PC-9 (cell line): ENCODE results near the gene PCDHGA1. TPM values are rescaled to one million over a fixed set of nuclear protein-coding genes. Genes with fewer than 3 reads are reported as not detected.

Experiments
- BruUV-seq: library from RNA; stranded (reverse); fragments of 400-500 nt; replicated peaks from 2 replicates; lab custom pipeline; 2021; lab: Mats Ljungman, UMichigan
- CTCF ChIA-PET: fragments of 300-600 bp; sonication (Branson Sonifier 250); formaldehyde crosslinking; loops from one replicate; lab custom pipeline; 2022; ENCODE audit warnings: antibody characterized with exemption; lab: Charles Lee
- POLR2A ChIA-PET: fragments of 300-600 bp; sonication (Branson Sonifier 250); formaldehyde crosslinking; loops from one replicate; lab custom pipeline; 2022; ENCODE audit warnings: antibody characterized with exemption; ENCODE audit not compliant: unreplicated experiment; lab: Charles Lee
- DNase-seq, 2 experiments: peaks; one replicate each; pipeline versions ENCODE4 v3.0.0 to v3.0.0-alpha.2; 2015 to 2022; ENCODE audit warnings: mixed read lengths in 1 of 2
- H2AFZ ChIP-seq: fragments of 200-600 bp; sonication (generic); 2 replicates; pipeline ENCODE4 v1.8.1; 2017; ENCODE audit warnings: antibody characterized with exemption
- H3F3A ChIP-seq: fragments of 200-600 bp; sonication (generic); 2 replicates; pipeline ENCODE4 v1.8.1; 2017; ENCODE audit warnings: antibody characterized with exemption, mild to moderate bottlenecking, low read depth; ENCODE audit not compliant: insufficient read depth
- H3K27ac ChIP-seq: fragments of 200-600 bp; sonication (generic); 2 replicates; pipeline ENCODE4 v1.6.1; 2016; ENCODE audit warnings: mixed run types
- H3K27me3 ChIP-seq: fragments of 200-600 bp; sonication (generic); 2 replicates; pipeline ENCODE4 v1.6.1; 2016; ENCODE audit warnings: low read depth, mixed run types; ENCODE audit not compliant: insufficient read depth
- H3K36me3 ChIP-seq: fragments of 200-600 bp; sonication (generic); 2 replicates; pipeline ENCODE4 v1.6.1; 2016; ENCODE audit warnings: low read depth, mixed run types
- H3K4me1 ChIP-seq: fragments of 200-600 bp; sonication (generic); replicated peaks from 2 replicates; pipeline ENCODE4 v1.6.1; 2016; ENCODE audit warnings: mixed run types; ENCODE audit not compliant: insufficient read depth
- H3K4me2 ChIP-seq: fragments of 200-600 bp; sonication (generic); 2 replicates; pipeline ENCODE4 v1.6.1; 2017; ENCODE audit warnings: mixed run types
- H3K4me3 ChIP-seq: fragments of 200-600 bp; sonication (generic); 2 replicates; pipeline ENCODE4 v1.6.1; 2016; ENCODE audit warnings: mixed run types
- H3K79me2 ChIP-seq: fragments of 200-600 bp; sonication (generic); 2 replicates; pipeline ENCODE4 v1.6.1; 2017; ENCODE audit warnings: low read depth, mixed run types
- H3K9me2 ChIP-seq: fragments of 200-600 bp; sonication (generic); 2 replicates; pipeline ENCODE4 v1.8.1; 2017; ENCODE audit warnings: mild to moderate bottlenecking; ENCODE audit not compliant: insufficient read depth
- H3K9me3 ChIP-seq: fragments of 200-600 bp; sonication (generic); 2 replicates; pipeline ENCODE4 v1.8.1; 2016; ENCODE audit warnings: low read depth; ENCODE audit not compliant: insufficient read depth
- H4K20me1 ChIP-seq: fragments of 200-600 bp; sonication (generic); 2 replicates; pipeline ENCODE4 v1.8.1; 2017; ENCODE audit not compliant: insufficient read depth
- CTCF ChIP-seq: fragments of 200-600 bp; sonication (generic); conservative IDR thresholded peaks from 2 replicates; pipeline ENCODE4 v1.6.1; 2017; ENCODE audit warnings: mixed run types, antibody characterized with exemption, mild to moderate bottlenecking, moderate library complexity
- EZH2 ChIP-seq: fragments of 200-600 bp; sonication (generic); IDR thresholded peaks from 2 replicates; pipeline ENCODE4 v1.8.0; 2017; ENCODE audit warnings: antibody characterized with exemption, low read depth
- intact Hi-C: fragments of 100-400 bp; cut with micrococcal nuclease; formaldehyde crosslinking; loops from one replicate; pipeline ENCODE4 v1.10.0; 2022; ENCODE audit not compliant: unreplicated experiment
- total RNA-seq: library from RNA; stranded (reverse); gene quantifications from 2 replicates; pipeline ENCODE4 v1.2.3, GENCODE V29; 2021

The PCDHGA1 gene
- total RNA-seq, 1 experiment from 2014 or later: 0.07 TPM

- Histone ChIP-seq H3K4me3 (no peak overlapping the region), H3K4me2 (no peak overlapping the region)
- CTCF ChIA-PET: interaction anchor here (0.6 kb wide), 1 partner anchor 11 kb away, joined by 4 read pairs; no protein-coding TSS in a partner anchor
These were observed 155.2 kb downstream of the PCDHGA1 start for GRCh38 chr5:141485321-141486055.

GRCh38 chr5:141486091-141486490 lies 155.8 kb downstream of the PCDHGA1 start:
- Histone ChIP-seq H3K27me3 (peaks cover 11% of the 10 kb centered on the region), H3K4me3 (no peak overlapping the region), H3F3A (no peaks in the 10 kb centered on the region), H4K20me1 (no peaks in the 10 kb centered on the region), H3K9me3 (no peaks in the 10 kb centered on the region), H3K4me2 (no peak overlapping the region), H3K4me1 (no peaks in the 10 kb centered on the region), H3K36me3 (no peaks in the 10 kb centered on the region), H3K9me2 (no peaks in the 10 kb centered on the region), H3K79me2 (no peaks in the 10 kb centered on the region), H2AFZ (no peak overlapping the region), H3K27ac (no peak overlapping the region)
- DNase-seq: no peak
- TF ChIP-seq EZH2: no peak
- TF ChIP-seq CTCF: no peak
- BruUV-seq: no TSS peak
- intact Hi-C loops: no loop called here
- ChIA-PET POLR2A (no interaction called here), CTCF (no interaction called here)

More at GRCh38 chr5:141485321-141486055, 155.2 kb downstream of the PCDHGA1 start:
- Histone ChIP-seq H2AFZ (no peak overlapping the region), H3K27ac (no peak overlapping the region), H3F3A (no peaks in the 10 kb centered on the region), H3K36me3 (no peaks in the 10 kb centered on the region), H4K20me1 (no peaks in the 10 kb centered on the region), H3K79me2 (no peaks in the 10 kb centered on the region), H3K4me1 (no peaks in the 10 kb centered on the region), H3K9me3 (no peaks in the 10 kb centered on the region), H3K27me3 (peaks cover 11% of the 10 kb centered on the region), H3K9me2 (no peaks in the 10 kb centered on the region)
- POLR2A ChIA-PET: no interaction called here
- BruUV-seq: no TSS peak
- DNase-seq: no peak
- intact Hi-C loops: no loop called here
- no peak for TF ChIP-seq EZH2
- no peak for TF ChIP-seq CTCF

GRCh38 chr5:141487131-141487530 lies 156.8 kb downstream of the PCDHGA1 start:
- CTCF ChIA-PET: no interaction called here
- intact Hi-C loops: no loop called here
- H3F3A ChIP-seq: no peaks in the 10 kb centered on the region
- no peaks in the 10 kb centered on the region for H3K4me1 ChIP-seq
- no peaks in the 10 kb centered on the region for H3K9me3 ChIP-seq
- no peaks in the 10 kb centered on the region for H4K20me1 ChIP-seq
- no peak overlapping the region for H3K4me3 ChIP-seq
- no peak overlapping the region for H2AFZ ChIP-seq
- H3K79me2 ChIP-seq: no peaks in the 10 kb centered on the region
- TF ChIP-seq CTCF: no peak
- TF ChIP-seq EZH2: no peak
- no peaks in the 10 kb centered on the region for H3K9me2 ChIP-seq
- POLR2A ChIA-PET: no interaction called here
- H3K4me2 ChIP-seq: no peak overlapping the region
- DNase-seq: no peak
- H3K36me3 ChIP-seq: no peaks in the 10 kb centered on the region
- H3K27ac ChIP-seq: no peak overlapping the region
- BruUV-seq: no TSS peak
- peaks cover 11% of the 10 kb centered on the region for H3K27me3 ChIP-seq
